GM12878 (cell line): Measurements from ENCODE around the gene RNF152.

Experiments used
- BHLHE40 ChIP-seq, 2 experiments: fragments of 450-650 bp in 1 of 2; IDR thresholded peaks; 2 replicates each; pipeline ENCODE4 v1.6.1; 2011 to 2017; ENCODE audit warnings: low read depth in 2 of 2, borderline replicate concordance in 1 of 2, improper control_type of control experiment in 1 of 2, low read length in 1 of 2, mild to moderate bottlenecking in 1 of 2
- CHD2 ChIP-seq: IDR thresholded peaks from 2 replicates; pipeline ENCODE4 v1.6.1; 2011; ENCODE audit warnings: low read depth, low read length, improper control_type of control experiment, borderline replicate concordance
- HDAC6 ChIP-seq: fragments of 200-600 bp; sonication (generic); IDR thresholded peaks from one replicate; pipeline ENCODE4 v1.8.0; 2017; ENCODE audit warnings: antibody characterized with exemption; ENCODE audit not compliant: unreplicated experiment
- POLR2AphosphoS5 ChIP-seq: IDR thresholded peaks from 2 replicates; pipeline ENCODE4 v1.6.1; 2011; ENCODE audit warnings: mild to moderate bottlenecking, low read length, inconsistent platforms
- RAD51 ChIP-seq: fragments of 450-650 bp; IDR thresholded peaks from 2 replicates; pipeline ENCODE4 v1.6.1; 2016; ENCODE audit warnings: moderate library complexity, mild to moderate bottlenecking, inconsistent platforms
- RFX5 ChIP-seq: IDR thresholded peaks from 2 replicates; pipeline ENCODE4 v1.6.1; 2011; ENCODE audit warnings: low read depth, low read length, improper control_type of control experiment
- SRF ChIP-seq, 2 experiments: IDR thresholded peaks; 2 replicates each; pipeline ENCODE4 v1.6.1; 2011; ENCODE audit warnings: low read depth in 2 of 2, low read length in 2 of 2, mild to moderate bottlenecking in 1 of 2, moderate library complexity in 1 of 2
- ZBED1 ChIP-seq: IDR thresholded peaks from 2 replicates; pipeline ENCODE4 v1.6.1; 2016; ENCODE audit warnings: borderline replicate concordance
- ZNF384 ChIP-seq: IDR thresholded peaks from 2 replicates; pipeline ENCODE4 v1.6.1; 2012; ENCODE audit warnings: low read depth, mild to moderate bottlenecking, low read length, improper control_type of control experiment, borderline replicate concordance
- TF ChIP-seq, protein P1 (sequence below), 3 experiments: IDR thresholded peaks in 2 of 3; conservative IDR thresholded peaks in 1 of 3; 2 replicates each; pipeline ENCODE4 v1.5.1; 2011; ENCODE audit warnings: low read depth in 3 of 3, low read length in 3 of 3, mild to moderate bottlenecking in 3 of 3, control low read depth in 2 of 3, moderate library complexity in 2 of 3, inconsistent platforms in 1 of 3, mixed read lengths in 1 of 3; ENCODE audit not compliant: control insufficient read depth in 2 of 3, insufficient read depth in 1 of 3; ENCODE audit errors: extremely low read depth in 1 of 3
- TF ChIP-seq, protein P2 (sequence below): fragments of 450-650 bp; IDR thresholded peaks from 2 replicates; pipeline ENCODE4 v1.6.1; 2016; ENCODE audit warnings: mild to moderate bottlenecking, moderate library complexity, borderline replicate concordance

- no peak for TF ChIP-seq ZBED1
- TF ChIP-seq, protein P1, sequence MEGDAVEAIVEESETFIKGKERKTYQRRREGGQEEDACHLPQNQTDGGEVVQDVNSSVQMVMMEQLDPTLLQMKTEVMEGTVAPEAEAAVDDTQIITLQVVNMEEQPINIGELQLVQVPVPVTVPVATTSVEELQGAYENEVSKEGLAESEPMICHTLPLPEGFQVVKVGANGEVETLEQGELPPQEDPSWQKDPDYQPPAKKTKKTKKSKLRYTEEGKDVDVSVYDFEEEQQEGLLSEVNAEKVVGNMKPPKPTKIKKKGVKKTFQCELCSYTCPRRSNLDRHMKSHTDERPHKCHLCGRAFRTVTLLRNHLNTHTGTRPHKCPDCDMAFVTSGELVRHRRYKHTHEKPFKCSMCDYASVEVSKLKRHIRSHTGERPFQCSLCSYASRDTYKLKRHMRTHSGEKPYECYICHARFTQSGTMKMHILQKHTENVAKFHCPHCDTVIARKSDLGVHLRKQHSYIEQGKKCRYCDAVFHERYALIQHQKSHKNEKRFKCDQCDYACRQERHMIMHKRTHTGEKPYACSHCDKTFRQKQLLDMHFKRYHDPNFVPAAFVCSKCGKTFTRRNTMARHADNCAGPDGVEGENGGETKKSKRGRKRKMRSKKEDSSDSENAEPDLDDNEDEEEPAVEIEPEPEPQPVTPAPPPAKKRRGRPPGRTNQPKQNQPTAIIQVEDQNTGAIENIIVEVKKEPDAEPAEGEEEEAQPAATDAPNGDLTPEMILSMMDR (IDR thresholded peaks at IDR 0.05 in 2 of 3, conservative IDR thresholded peaks at IDR 0.05 in 1 of 3; ENCODE audit: control insufficient read depth in 2 of 3, extremely low read depth in 1 of 3, insufficient read depth in 1 of 3, low read depth in 3 of 3, low read length in 3 of 3), result no peak
- TF ChIP-seq RFX5, result no peak
- TF ChIP-seq POLR2AphosphoS5, result no peak
- no peak for TF ChIP-seq RAD51
- TF ChIP-seq ZNF384, result no peak
- no peak for TF ChIP-seq CHD2
- TF ChIP-seq SRF (IDR thresholded peaks at IDR 0.05; ENCODE audit: low read depth in 2 of 2, low read length in 2 of 2), result no peak
- TF ChIP-seq, protein P2, sequence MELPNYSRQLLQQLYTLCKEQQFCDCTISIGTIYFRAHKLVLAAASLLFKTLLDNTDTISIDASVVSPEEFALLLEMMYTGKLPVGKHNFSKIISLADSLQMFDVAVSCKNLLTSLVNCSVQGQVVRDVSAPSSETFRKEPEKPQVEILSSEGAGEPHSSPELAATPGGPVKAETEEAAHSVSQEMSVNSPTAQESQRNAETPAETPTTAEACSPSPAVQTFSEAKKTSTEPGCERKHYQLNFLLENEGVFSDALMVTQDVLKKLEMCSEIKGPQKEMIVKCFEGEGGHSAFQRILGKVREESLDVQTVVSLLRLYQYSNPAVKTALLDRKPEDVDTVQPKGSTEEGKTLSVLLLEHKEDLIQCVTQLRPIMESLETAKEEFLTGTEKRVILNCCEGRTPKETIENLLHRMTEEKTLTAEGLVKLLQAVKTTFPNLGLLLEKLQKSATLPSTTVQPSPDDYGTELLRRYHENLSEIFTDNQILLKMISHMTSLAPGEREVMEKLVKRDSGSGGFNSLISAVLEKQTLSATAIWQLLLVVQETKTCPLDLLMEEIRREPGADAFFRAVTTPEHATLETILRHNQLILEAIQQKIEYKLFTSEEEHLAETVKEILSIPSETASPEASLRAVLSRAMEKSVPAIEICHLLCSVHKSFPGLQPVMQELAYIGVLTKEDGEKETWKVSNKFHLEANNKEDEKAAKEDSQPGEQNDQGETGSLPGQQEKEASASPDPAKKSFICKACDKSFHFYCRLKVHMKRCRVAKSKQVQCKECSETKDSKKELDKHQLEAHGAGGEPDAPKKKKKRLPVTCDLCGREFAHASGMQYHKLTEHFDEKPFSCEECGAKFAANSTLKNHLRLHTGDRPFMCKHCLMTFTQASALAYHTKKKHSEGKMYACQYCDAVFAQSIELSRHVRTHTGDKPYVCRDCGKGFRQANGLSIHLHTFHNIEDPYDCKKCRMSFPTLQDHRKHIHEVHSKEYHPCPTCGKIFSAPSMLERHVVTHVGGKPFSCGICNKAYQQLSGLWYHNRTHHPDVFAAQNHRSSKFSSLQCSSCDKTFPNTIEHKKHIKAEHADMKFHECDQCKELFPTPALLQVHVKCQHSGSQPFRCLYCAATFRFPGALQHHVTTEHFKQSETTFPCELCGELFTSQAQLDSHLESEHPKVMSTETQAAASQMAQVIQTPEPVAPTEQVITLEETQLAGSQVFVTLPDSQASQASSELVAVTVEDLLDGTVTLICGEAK, result no peak
- no peak for TF ChIP-seq BHLHE40 (IDR thresholded peaks at IDR 0.05; ENCODE audit: borderline replicate concordance in 1 of 2, low read depth in 2 of 2, low read length in 1 of 2)
- TF ChIP-seq HDAC6, result no peak
Measured at GRCh38 chr18:61823595-61823994, 69.2 kb downstream of the RNF152 start.
